ENCODE results near the gene RHOF.

The RHOF gene, protein sequence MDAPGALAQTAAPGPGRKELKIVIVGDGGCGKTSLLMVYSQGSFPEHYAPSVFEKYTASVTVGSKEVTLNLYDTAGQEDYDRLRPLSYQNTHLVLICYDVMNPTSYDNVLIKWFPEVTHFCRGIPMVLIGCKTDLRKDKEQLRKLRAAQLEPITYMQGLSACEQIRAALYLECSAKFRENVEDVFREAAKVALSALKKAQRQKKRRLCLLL

DNA sequence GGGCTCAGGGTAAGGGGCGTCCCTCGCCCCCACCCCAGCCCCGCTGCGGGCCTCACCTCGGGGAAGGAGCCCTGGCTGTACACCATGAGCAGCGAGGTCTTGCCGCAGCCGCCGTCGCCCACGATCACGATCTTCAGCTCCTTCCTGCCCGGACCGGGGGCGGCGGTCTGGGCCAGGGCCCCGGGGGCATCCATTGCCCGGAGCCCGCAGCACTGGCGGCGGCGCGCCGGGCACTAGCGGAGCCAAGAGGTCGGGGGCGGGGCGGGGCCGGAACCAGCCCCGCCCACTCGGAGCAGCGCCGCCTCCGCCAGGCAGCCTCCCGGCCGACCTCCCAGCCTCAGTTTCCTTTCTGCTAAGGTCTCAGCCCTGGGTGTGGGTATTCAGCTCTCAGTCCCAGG is at the start of gene RHOF:
Gene RHOF (minus strand): TSS at position 249 of the 398 bp plus-strand sequence. CDS start 55 bp downstream, at position 194.
- DNase-seq (ENCODE audit: low read depth in 3 of 3), result peak in 1 of 3 experiments; percentile 73

- no peak for DNase-seq (ENCODE audit: low read depth in 3 of 3)
Observed at GRCh38 chr12:121839993-121840761, 46.7 kb upstream of the RHOF start.

DNA sequence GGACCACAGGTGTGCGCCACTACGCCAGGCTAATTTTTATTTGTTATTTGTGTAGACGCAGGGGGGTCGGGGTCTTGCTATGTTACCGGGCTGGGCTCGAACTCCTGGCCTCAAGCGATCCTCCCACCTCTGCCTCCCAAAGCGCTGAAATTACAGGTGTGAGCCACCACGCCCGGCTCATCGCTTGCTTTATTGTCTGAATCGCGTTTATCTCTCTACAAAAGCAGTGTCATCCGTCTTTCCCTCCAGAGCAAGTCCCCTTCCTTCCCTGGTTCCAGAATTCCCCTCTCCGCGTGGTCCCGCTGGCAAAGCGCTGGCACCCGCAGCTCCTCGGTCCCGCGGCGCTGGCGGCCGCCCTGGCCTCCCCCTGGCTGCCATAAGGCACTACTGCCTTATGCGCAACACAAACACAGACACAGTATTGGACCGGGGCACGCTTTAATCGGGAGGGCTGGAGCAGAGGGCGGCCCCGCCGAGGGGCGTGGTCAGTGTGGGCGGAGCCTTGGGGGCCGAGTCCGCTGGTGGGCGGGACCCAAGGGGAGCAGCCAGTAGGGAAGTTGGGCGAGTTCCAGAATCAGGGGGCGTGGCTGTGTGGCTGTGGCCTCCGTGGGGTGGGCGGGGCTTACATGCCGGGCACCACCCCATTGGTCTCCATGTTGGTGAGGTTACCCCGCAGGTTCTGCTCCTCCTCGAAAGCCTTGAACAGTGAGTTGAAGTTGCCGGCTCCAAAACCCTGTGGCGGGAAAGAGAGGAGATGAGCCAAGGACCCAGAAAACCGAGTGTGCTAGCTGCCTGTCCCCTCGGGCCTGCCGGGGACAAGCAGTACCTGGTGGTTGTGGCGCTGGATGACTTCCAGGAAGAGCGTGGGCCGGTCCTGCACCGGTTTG is 45.9 kb upstream of the RHOF start:
- DNase-seq (ENCODE audit: low read depth in 3 of 3), result peak; percentile 99 to 100 (median 100)

- DNase-seq (ENCODE audit: low read depth in 3 of 3), result no peak
Observed at GRCh38 chr12:121838126-121838525, 44.6 kb upstream of the RHOF start.

GRCh38 chr12:121837680-121838079 is 44.2 kb upstream of the RHOF start:
- no peak for DNase-seq (ENCODE audit: low read depth in 3 of 3)

DNA sequence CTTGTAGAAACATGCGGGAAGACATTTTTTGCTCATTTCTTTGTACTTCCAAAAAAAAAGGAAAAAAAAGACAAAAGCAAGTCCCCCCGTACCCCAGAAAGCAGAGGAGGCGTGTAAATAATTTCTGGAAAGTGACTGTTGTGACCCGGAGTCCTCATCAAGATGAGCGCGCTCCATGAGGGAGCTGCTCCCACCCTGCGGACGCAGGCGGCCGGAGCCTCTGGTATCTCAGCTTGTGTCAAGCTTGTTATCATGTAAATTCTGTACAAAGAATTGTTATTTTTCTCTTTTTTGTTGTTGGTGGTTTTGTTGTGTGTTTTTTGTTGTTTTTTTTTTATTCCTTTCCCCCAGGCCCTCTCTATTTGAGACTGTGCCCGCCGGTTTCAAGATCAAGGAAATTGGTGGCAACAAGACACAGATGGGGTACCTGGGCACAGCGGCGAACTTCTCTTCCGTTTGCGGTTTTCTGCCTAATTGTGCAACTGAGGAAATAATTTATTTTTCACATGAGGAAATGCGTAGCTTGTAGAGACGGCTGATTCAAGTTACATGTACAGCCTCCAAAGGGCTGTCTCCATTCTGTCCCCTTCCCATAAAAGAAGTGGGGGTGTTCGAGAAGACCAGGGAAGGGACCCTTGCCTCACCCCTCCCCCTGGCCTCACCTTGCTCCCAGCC is 38.2 kb upstream of the RHOF start:
- DNase-seq (ENCODE audit: low read depth in 3 of 3), result no peak

- no peak for DNase-seq (ENCODE audit: low read depth in 3 of 3)
Observed at GRCh38 chr12:121830588-121831265, 37.2 kb upstream of the RHOF start.

DNA sequence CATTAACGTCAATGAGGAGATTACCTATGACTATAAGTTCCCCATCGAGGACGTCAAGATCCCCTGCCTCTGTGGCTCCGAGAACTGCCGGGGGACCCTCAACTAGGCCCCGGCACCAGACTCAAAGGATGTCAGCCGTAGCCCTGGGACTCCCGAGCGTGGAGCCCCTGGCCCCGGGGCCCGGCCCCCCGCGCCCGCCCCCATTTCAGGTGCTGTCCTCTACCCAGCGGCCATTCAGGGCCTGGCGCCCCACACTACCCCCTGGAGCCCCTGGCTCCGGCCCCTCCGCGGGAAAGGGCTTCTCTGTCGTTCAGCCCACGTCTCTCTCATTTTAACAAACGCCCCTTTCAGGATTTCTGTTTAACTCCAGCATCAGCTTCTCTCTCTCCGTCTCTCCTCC is 36.6 kb upstream of the RHOF start:
- no peak for DNase-seq (ENCODE audit: low read depth in 3 of 3)

- DNase-seq (ENCODE audit: low read depth in 3 of 3), result no peak
Observed at GRCh38 chr12:121829250-121829918, 35.9 kb upstream of the RHOF start.

GRCh38 chr12:121828826-121829225 is 35.3 kb upstream of the RHOF start:
- no peak for DNase-seq (ENCODE audit: low read depth in 3 of 3)

GRCh38 chr12:121828306-121828705 is 34.8 kb upstream of the RHOF start:
- no peak for DNase-seq (ENCODE audit: low read depth in 3 of 3)

- DNase-seq (ENCODE audit: low read depth in 3 of 3), result no peak
Observed at GRCh38 chr12:121827351-121828099, 34.0 kb upstream of the RHOF start.

GRCh38 chr12:121826318-121827150 is 33.0 kb upstream of the RHOF start:
- no peak for DNase-seq (ENCODE audit: low read depth in 3 of 3)

DNA sequence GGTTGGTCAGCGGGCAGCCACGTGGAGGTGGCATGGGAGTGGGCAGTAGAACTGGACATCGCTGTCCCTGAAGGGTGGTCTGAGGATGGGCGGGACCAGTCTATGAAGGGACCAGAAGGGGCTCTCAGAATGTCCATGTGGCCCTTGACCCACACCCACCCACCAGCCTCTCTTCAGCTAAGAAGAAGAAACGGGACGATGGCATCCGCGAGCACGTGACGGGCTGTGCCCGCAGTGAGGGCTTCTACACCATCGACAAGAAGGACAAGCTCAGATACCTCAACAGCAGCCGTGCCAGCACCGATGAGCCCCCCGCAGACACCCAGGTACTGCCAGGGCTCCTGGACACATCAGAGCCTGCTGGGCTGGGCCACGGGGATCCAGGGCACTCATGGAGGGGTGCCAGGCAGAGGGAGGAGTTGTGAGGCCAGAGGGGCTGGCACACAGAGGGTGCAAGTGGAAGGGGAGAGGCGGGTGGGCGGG is 31.6 kb upstream of the RHOF start:
- DNase-seq (ENCODE audit: low read depth in 3 of 3), result no peak

DNA sequence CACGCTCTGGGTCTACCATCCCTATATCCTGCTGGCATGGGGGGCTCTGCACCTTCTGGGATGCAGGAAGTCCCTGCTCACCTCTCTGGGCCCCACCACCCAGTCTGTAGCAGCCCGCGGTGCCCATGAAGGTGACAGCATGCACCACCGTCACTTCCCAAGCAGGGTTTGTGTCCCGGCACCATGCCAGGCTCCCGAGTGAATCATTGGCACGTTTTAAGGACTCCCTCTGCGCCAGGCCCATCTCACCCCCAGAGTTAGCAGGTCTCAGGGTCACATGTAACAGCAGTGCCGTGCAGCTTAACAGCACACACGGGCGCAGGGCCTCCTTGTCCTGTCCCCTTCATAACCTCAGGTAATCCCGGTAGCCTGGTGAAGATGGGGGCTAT is 30.2 kb upstream of the RHOF start:
- no peak for DNase-seq (ENCODE audit: low read depth in 3 of 3)

- no peak for DNase-seq (ENCODE audit: low read depth in 3 of 3)
Observed at GRCh38 chr12:121823101-121823726, 29.7 kb upstream of the RHOF start.

- no peak for DNase-seq (ENCODE audit: low read depth in 3 of 3)
Observed at GRCh38 chr12:121822393-121823100, 29.1 kb upstream of the RHOF start.

- no peak for DNase-seq (ENCODE audit: low read depth in 3 of 3)
Observed at GRCh38 chr12:121820056-121820455, 26.6 kb upstream of the RHOF start.
